ENCODE results near the gene ITFG1. TPM values are rescaled to one million over a fixed set of nuclear protein-coding genes. Genes with fewer than 3 reads are reported as not detected.

The ITFG1 gene
- total and polyA plus RNA-seq, 9 of the 15 experiments (the other 6 are each of a cell fraction or from before 2014, with no cell fraction given): 17.1 to 83.5 (median 35.8) TPM

DNA sequence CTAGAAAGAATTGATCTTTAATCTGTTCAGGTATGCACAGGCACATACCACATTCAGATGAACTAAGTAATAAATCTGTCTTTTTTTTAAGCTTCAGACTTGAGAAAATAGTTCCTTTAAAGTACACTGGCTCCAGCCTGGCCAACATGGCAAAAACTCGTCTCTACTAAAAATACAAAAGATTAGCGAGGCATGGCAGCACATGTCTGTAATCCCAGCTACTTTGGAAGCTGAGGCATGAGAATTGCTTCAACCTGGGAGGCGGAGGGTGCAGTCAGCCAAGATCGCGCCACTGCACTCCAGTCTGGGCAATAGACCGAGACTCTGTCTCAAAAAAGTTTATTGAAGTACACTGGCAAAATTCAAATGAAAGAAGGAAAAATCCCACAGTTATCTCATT is 206.1 kb downstream of the ITFG1 start:
- ATAC-seq: no peak
- Histone ChIP-seq H3K9ac (ENCODE audit: insufficient read depth in 1 of 2, low read depth in 2 of 2, low read length in 2 of 2) (no peak overlapping the region), H3K36me3 (ENCODE audit: control insufficient read depth, insufficient read depth, low read length) (peaks cover 26% of the 10 kb centered on the region), H3K4me2 (ENCODE audit: insufficient read depth, low read length) (no peak overlapping the region), H4K20me1 (replicated peaks; ENCODE audit: control insufficient read depth, insufficient read depth, low read length) (no peaks in the 10 kb centered on the region), H3K27ac (ENCODE audit: extremely low read depth, low read depth, low read length) (no peak overlapping the region), H3K9me3 (replicated peaks; ENCODE audit: control insufficient read depth, insufficient read depth, low read depth, low read length) (no peaks in the 10 kb centered on the region), H3K27me3 (ENCODE audit: control insufficient read depth in 2 of 2, insufficient read depth in 2 of 2, low read length in 2 of 2) (no peaks in the 10 kb centered on the region), H3K79me2 (ENCODE audit: control insufficient read depth, insufficient read depth, low read length) (no peaks in the 10 kb centered on the region), H2AFZ (ENCODE audit: low read depth, low read length) (no peak overlapping the region), H3K9me1 (ENCODE audit: control insufficient read depth, insufficient read depth, low read length) (no peaks in the 10 kb centered on the region), H3K4me3 (no peak overlapping the region), H3K4me1 (replicated peaks in 1 of 2; ENCODE audit: control insufficient read depth in 2 of 2, insufficient read depth in 2 of 2, low read length in 2 of 2) (no peaks in the 10 kb centered on the region)
- in situ Hi-C loops (cut with MboI): no loop called here
- no peak for DNase-seq (ENCODE audit: extremely low read depth in 1 of 4, low spot score in 3 of 4)
- POLR2A ChIA-PET: no interaction called here
- TF ChIP-seq, protein P1, sequence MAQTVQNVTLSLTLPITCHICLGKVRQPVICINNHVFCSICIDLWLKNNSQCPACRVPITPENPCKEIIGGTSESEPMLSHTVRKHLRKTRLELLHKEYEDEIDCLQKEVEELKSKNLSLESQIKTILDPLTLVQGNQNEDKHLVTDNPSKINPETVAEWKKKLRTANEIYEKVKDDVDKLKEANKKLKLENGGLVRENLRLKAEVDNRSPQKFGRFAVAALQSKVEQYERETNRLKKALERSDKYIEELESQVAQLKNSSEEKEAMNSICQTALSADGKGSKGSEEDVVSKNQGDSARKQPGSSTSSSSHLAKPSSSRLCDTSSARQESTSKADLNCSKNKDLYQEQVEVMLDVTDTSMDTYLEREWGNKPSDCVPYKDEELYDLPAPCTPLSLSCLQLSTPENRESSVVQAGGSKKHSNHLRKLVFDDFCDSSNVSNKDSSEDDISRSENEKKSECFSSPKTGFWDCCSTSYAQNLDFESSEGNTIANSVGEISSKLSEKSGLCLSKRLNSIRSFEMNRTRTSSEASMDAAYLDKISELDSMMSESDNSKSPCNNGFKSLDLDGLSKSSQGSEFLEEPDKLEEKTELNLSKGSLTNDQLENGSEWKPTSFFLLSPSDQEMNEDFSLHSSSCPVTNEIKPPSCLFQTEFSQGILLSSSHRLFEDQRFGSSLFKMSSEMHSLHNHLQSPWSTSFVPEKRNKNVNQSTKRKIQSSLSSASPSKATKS (CRISPR knock-in tag; IDR thresholded peaks at IDR 0.05): no peak
- WGBS (ENCODE audit: insufficient coverage, low coverage, missing lambda C conversion rate): 89% methylated on average over 6 of the region's 6 CpGs
- intact Hi-C loops (cut with micrococcal nuclease): loop anchor here (10.0 kb wide), 2 partner anchors 210 to 910 kb away; partner anchors contain the start of genes ITFG1 and PHKB
- no TSS peak for BruUV-seq (replicated peaks)
- CTCF ChIA-PET (ENCODE audit: low intra/inter-chr PET ratio): no interaction called here
- FAIRE-seq: no peak

DNA sequence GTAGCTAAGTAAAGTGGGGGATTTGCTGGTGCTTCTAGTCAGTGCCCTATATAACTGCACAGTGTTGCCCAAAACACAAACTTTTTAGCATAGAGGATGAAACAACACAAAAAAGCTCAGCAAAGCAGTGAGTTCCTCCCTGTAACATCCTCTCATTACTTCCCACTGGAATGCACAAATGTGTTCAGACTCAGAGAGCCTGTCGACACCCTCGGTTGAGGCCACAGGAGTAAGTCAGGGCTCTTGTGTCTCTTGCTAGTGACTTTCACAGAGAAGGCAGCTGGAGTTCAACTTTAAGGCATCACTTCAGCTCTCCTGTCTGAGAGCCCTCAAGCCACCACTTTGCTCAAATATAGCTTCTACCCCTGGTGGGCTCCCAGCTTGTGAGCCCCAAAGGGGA is 209.9 kb downstream of the ITFG1 start:
- no peak overlapping the region for H3K4me2 ChIP-seq (ENCODE audit: insufficient read depth, low read length)
- H3K36me3 ChIP-seq (ENCODE audit: control insufficient read depth, insufficient read depth, low read length): peaks cover 11% of the 10 kb centered on the region; the same call in 2 of the 3 replicates
- no peaks in the 10 kb centered on the region for H3K9me1 ChIP-seq (ENCODE audit: control insufficient read depth, insufficient read depth, low read length)
- no peaks in the 10 kb centered on the region for H3K27me3 ChIP-seq (ENCODE audit: control insufficient read depth in 2 of 2, insufficient read depth in 2 of 2, low read length in 2 of 2)
- FAIRE-seq (no peak), DNase-seq (ENCODE audit: extremely low read depth in 1 of 4, low spot score in 3 of 4) (no peak), ATAC-seq (no peak)
- H3K9me3 ChIP-seq (replicated peaks; ENCODE audit: control insufficient read depth, insufficient read depth, low read depth, low read length): no peaks in the 10 kb centered on the region
- H3K9ac ChIP-seq (ENCODE audit: insufficient read depth in 1 of 2, low read depth in 2 of 2, low read length in 2 of 2): no peak overlapping the region
- H3K27ac ChIP-seq (ENCODE audit: extremely low read depth, low read depth, low read length): no peak overlapping the region
- no TSS peak for BruUV-seq (replicated peaks)
- no peak overlapping the region for H2AFZ ChIP-seq (ENCODE audit: low read depth, low read length)
- 86% methylated on average over 2 of the region's 2 CpGs for WGBS (ENCODE audit: insufficient coverage, low coverage, missing lambda C conversion rate)
- ChIA-PET POLR2A (no interaction called here), CTCF (ENCODE audit: low intra/inter-chr PET ratio) (no interaction called here)
- H3K4me1 ChIP-seq (replicated peaks in 1 of 2; ENCODE audit: control insufficient read depth in 2 of 2, insufficient read depth in 2 of 2, low read length in 2 of 2): no peaks in the 10 kb centered on the region
- intact Hi-C loops (cut with micrococcal nuclease) (loop anchor here (10.0 kb wide), 2 partner anchors 214 to 914 kb away; partner anchors contain the start of genes ITFG1 and PHKB), in situ Hi-C loops (cut with MboI) (no loop called here)
- H3K79me2 ChIP-seq (ENCODE audit: control insufficient read depth, insufficient read depth, low read length): no peaks in the 10 kb centered on the region
- no peak overlapping the region for H3K4me3 ChIP-seq
- H4K20me1 ChIP-seq (replicated peaks; ENCODE audit: control insufficient read depth, insufficient read depth, low read length): no peaks in the 10 kb centered on the region
- TF ChIP-seq, protein P2, sequence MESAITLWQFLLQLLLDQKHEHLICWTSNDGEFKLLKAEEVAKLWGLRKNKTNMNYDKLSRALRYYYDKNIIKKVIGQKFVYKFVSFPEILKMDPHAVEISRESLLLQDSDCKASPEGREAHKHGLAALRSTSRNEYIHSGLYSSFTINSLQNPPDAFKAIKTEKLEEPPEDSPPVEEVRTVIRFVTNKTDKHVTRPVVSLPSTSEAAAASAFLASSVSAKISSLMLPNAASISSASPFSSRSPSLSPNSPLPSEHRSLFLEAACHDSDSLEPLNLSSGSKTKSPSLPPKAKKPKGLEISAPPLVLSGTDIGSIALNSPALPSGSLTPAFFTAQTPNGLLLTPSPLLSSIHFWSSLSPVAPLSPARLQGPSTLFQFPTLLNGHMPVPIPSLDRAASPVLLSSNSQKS (CRISPR knock-in tag; IDR thresholded peaks at IDR 0.05): no peak
- TF ChIP-seq HOXB6 (CRISPR knock-in tag; IDR thresholded peaks at IDR 0.05; ENCODE audit: borderline replicate concordance): no peak
- TF ChIP-seq PYGO2 (tag; IDR thresholded peaks at IDR 0.05): no peak
- TF ChIP-seq, protein P3, sequence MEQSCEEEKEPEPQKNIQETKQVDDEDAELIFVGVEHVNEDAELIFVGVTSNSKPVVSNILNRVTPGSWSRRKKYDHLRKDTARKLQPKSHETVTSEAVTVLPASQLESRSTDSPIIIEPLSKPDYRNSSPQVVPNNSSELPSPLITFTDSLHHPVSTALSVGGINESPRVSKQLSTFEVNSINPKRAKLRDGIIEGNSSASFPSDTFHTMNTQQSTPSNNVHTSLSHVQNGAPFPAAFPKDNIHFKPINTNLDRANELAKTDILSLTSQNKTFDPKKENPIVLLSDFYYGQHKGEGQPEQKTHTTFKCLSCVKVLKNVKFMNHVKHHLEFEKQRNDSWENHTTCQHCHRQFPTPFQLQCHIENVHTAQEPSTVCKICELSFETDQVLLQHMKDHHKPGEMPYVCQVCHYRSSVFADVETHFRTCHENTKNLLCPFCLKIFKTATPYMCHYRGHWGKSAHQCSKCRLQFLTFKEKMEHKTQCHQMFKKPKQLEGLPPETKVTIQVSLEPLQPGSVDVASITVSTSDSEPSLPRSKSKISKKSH (CRISPR knock-in tag; IDR thresholded peaks at IDR 0.05): no peak
- TF ChIP-seq KAT7 (CRISPR knock-in tag; IDR thresholded peaks at IDR 0.05; ENCODE audit: borderline replicate concordance): no peak
- TF ChIP-seq IFI16 (CRISPR knock-in tag; IDR thresholded peaks at IDR 0.05): no peak
- no peak for TF ChIP-seq HDGF (IDR thresholded peaks at IDR 0.05)
- no peak for TF ChIP-seq SP1 (CRISPR knock-in tag; IDR thresholded peaks at IDR 0.05)
- TF ChIP-seq ZNF785 (CRISPR knock-in tag; IDR thresholded peaks at IDR 0.05): no peak
